Memory B cell (primary cell): ENCODE measurements around the gene MTA1.

Source experiments
- ATAC-seq: fragments of 150-1000 bp; cut with Tn5 transposase; 2 replicates; pipeline ENCODE4 v1.10.0; 2021; ENCODE audit warnings: low read depth, mild to moderate bottlenecking, moderate library complexity
- DNase-seq, 2 donors: peaks; one replicate each; pipeline ENCODE4 v3.0.0; 2022; ENCODE audit warnings: low spot score in 2 of 2
- H3K27ac Mint-ChIP-seq: one replicate; pipeline ENCODE4 v1.8.0; 2022; ENCODE audit warnings: mild to moderate bottlenecking, moderate library complexity, mixed read lengths
- H3K27me3 Mint-ChIP-seq: one replicate; pipeline ENCODE4 v1.8.0; 2022; ENCODE audit warnings: mixed read lengths
- H3K36me3 Mint-ChIP-seq: one replicate; pipeline ENCODE4 v1.8.0; 2022; ENCODE audit warnings: mild to moderate bottlenecking, mixed read lengths
- H3K4me1 Mint-ChIP-seq: one replicate; pipeline ENCODE4 v1.8.0; 2022; ENCODE audit warnings: mixed read lengths
- H3K4me3 Mint-ChIP-seq: one replicate; pipeline ENCODE4 v1.8.0; 2022; ENCODE audit warnings: mild to moderate bottlenecking, moderate library complexity, mixed read lengths
- H3K9me3 Mint-ChIP-seq: one replicate; pipeline ENCODE4 v1.8.0; 2022; ENCODE audit warnings: mixed read lengths

MTA1 gene

GRCh38 chr14:105383083-105383730 lies 36.4 kb upstream of the MTA1 start:
- ATAC-seq (no peak), DNase-seq (no peak)
- Mint-ChIP-seq H3K9me3 (no peaks in the 10 kb centered on the region), H3K27ac (no peak overlapping the region), H3K4me1 (no peaks in the 10 kb centered on the region), H3K36me3 (peaks cover 2% of the 10 kb centered on the region), H3K27me3 (no peaks in the 10 kb centered on the region), H3K4me3 (no peak overlapping the region)

- peaks cover 2% of the 10 kb centered on the region for H3K4me1 Mint-ChIP-seq
- H3K9me3 Mint-ChIP-seq, result no peaks in the 10 kb centered on the region
- H3K27me3 Mint-ChIP-seq, result no peaks in the 10 kb centered on the region
- no peak overlapping the region for H3K4me3 Mint-ChIP-seq
- no peak for ATAC-seq
- DNase-seq, result no peak
- H3K27ac Mint-ChIP-seq, result no peak overlapping the region
- H3K36me3 Mint-ChIP-seq, result peaks cover 2% of the 10 kb centered on the region
These were observed 35.5 kb upstream of the MTA1 start for GRCh38 chr14:105384041-105384557.

DNA sequence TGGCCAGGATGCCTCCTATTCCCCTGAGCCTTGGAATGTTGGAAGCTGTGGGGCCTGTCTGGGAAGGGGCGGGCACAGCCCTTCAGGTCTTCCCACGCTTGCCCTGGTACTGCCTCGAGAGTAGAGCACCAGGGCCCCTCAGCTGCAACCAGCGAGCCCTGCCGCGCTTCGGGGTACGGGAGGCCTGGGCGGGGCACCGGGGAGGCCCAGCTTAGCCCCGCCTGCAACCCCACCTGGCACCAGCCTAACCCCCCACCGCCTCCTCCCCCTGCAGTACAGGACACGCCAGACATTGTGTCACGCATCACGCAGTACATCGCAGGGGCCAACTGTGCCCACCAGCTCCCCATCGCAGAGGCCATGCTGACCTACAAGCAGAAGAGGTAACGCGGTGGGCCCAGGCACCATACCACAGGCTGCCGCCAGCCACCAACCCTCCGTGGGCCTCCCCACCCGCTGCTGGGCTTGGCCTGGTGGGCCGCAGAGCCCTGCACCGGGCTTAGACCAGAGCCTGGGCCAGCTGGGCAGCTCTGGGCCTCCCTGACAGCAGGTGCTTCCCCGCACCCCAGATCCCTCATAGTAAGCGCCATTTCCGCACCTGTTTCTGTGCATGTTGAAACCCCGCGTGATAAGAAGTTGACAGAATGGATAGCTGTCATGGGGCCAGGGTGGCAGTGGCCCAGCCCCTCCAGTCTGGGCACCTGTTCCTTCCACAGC lies 34.9 kb upstream of the MTA1 start:
- Mint-ChIP-seq H3K27me3 (no peaks in the 10 kb centered on the region), H3K4me1 (peaks cover 2% of the 10 kb centered on the region), H3K4me3 (no peak overlapping the region), H3K9me3 (no peaks in the 10 kb centered on the region), H3K36me3 (peaks cover 2% of the 10 kb centered on the region), H3K27ac (no peak overlapping the region)
- no peak for DNase-seq
- no peak for ATAC-seq

- no peak overlapping the region for H3K4me3 Mint-ChIP-seq
- peaks cover 6% of the 10 kb centered on the region for H3K4me1 Mint-ChIP-seq
- no peak for DNase-seq
- peaks cover 2% of the 10 kb centered on the region for H3K36me3 Mint-ChIP-seq
- H3K27ac Mint-ChIP-seq, result no peak overlapping the region
- no peak for ATAC-seq
- H3K27me3 Mint-ChIP-seq, result no peaks in the 10 kb centered on the region
- no peaks in the 10 kb centered on the region for H3K9me3 Mint-ChIP-seq
These were observed 34.3 kb upstream of the MTA1 start for GRCh38 chr14:105385322-105385637.

DNA sequence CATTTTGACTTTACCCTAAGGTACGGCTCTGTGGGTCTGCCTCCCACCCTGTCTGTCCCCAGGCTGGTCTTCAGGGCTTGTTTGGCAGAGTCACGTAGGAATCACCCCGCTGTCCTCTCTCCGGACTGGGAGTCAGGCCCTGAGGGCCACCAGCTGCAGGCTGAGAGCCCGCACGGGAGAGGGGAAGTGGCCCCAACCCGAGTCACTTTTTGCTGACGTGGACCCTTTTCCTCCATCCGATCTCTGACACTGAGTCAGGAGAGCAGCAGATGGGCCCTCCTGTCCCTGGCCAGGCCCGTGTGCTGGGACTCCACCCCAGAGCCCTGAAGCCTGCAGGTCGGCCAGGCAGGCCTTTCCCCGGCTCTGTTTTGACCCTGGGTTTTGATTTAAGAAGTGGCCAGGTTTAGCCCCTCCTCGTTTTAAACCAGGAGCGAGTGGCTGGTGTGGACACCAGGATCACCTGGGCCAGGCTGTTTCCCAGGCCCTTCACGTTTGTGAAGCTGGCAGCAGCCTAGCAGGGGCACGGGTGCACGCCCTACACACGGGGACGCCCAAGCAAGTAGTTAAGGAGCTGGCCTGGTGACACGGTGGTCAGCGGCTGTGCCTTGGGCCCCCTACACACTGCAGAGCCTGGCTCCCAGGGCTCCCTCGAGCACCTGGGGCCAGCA lies 33.8 kb upstream of the MTA1 start:
- no peaks in the 10 kb centered on the region for H3K9me3 Mint-ChIP-seq
- ATAC-seq (no peak), DNase-seq (no peak)
- no peak overlapping the region for H3K27ac Mint-ChIP-seq
- H3K27me3 Mint-ChIP-seq, result no peaks in the 10 kb centered on the region
- H3K4me1 Mint-ChIP-seq, result peaks cover 8% of the 10 kb centered on the region
- H3K36me3 Mint-ChIP-seq, result peaks cover 2% of the 10 kb centered on the region
- H3K4me3 Mint-ChIP-seq, result no peak overlapping the region

DNA sequence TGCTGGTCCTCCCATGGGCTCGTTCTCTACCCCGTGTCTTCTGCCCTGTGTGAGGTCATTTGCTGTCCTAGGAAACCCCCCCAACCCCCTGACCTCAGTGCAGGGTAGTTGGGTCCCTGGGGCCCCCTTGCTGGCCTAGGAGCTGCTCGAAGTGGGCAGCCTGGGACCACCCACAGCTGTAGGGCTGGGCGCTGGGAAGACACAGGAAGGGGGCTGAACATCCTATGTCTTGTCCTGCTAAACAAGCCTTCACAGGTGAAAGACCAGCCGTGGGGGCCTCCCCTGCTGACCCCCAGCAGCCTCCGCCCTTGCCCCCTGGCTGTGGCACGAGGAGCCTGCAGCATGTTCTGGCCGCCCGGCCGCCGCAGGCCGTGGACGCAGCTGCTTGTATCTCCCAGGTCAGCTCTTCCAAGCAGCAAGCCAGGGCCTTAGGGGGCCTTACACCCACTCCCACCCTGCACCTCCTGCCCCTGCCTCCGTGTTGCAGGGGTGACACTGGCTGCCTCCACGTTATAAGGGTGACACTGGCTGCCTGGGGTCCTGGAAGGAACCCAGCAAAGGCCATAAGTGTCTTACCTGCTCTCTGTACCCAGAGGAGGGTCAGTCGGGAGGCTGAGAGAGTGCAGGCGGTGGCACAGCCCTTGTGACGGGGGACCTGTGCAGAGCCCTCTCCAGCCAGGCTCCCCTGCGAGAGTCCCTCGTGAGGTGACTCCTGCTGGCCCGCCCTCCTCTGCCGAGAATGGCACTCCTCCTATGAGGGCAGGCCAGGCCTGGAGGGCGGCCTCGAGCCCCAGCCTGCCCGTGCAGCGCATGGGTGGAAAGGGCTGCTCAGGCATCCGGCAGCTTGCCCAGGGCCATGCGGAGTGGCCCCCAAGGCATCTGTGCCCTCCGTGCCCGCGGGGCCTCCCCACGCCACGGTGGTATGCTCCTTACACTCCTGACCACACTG lies 32.8 kb upstream of the MTA1 start:
- Mint-ChIP-seq H3K27ac (no peak overlapping the region), H3K9me3 (no peaks in the 10 kb centered on the region), H3K36me3 (peaks cover 2% of the 10 kb centered on the region), H3K4me1 (peaks cover 8% of the 10 kb centered on the region), H3K27me3 (no peaks in the 10 kb centered on the region), H3K4me3 (no peak overlapping the region)
- DNase-seq, result no peak
- ATAC-seq, result no peak

DNA sequence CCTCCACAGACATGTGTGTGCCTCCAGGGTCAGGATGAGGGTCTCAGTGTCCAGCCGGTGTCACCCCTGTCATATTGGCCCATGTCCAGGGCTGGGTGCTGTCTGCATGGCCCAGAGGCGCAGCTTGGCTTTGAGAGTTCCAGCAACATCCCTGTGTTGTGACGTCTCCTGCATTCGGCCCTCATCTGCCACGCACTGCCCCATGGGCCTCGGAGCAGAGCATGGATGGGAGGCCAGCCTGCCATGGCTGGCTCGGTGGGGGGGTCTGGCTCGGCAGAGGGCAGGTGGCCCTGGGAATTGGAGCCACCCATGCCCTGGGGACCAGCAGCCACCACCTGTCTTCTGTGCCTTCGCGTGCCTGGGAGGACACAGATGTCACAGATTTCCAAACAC lies 32.1 kb upstream of the MTA1 start:
- Mint-ChIP-seq H3K27ac (no peak overlapping the region), H3K9me3 (no peaks in the 10 kb centered on the region), H3K36me3 (peaks cover 2% of the 10 kb centered on the region)

GRCh38 chr14:105388110-105388951 lies 31.3 kb upstream of the MTA1 start:
- Mint-ChIP-seq H3K27ac (no peak overlapping the region), H3K9me3 (no peaks in the 10 kb centered on the region), H3K27me3 (no peaks in the 10 kb centered on the region), H3K36me3 (peaks cover 2% of the 10 kb centered on the region), H3K4me3 (no peak overlapping the region), H3K4me1 (peaks cover 8% of the 10 kb centered on the region)
- ATAC-seq (no peak), DNase-seq (no peak)

More for the DNA sequence above, 32.1 kb upstream of the MTA1 start:
- no peaks in the 10 kb centered on the region for H3K27me3 Mint-ChIP-seq
- no peak overlapping the region for H3K4me3 Mint-ChIP-seq
- ATAC-seq, result no peak
- no peak for DNase-seq
- peaks cover 8% of the 10 kb centered on the region for H3K4me1 Mint-ChIP-seq

DNA sequence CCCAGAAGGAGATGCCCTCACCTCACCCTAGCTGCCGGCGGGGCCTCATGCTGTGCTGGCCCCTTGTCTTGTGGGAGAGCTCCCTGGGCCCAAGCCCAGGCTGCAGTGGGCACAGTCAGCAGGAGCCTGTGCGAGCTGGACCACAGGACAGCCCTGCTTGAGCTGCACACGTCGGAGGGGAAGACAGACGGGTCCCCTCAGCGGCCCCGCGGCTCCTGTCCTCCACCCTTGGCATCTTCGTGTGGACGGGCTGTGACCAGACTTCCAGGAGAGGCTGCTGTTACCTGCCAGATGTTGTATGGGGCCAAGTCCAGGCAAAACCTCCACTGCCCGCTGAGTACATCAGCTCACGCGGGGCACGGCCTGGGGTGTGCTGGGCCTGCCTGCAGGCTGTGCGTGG lies 30.7 kb upstream of the MTA1 start:
- H3K4me3 Mint-ChIP-seq, result no peak overlapping the region
- no peaks in the 10 kb centered on the region for H3K9me3 Mint-ChIP-seq
- ATAC-seq (no peak), DNase-seq (no peak)
- H3K27ac Mint-ChIP-seq, result no peak overlapping the region
- H3K36me3 Mint-ChIP-seq, result no peaks in the 10 kb centered on the region
- H3K27me3 Mint-ChIP-seq, result no peaks in the 10 kb centered on the region
- peaks cover 8% of the 10 kb centered on the region for H3K4me1 Mint-ChIP-seq

GRCh38 chr14:105389534-105389933 lies 30.1 kb upstream of the MTA1 start:
- no peak overlapping the region for H3K4me3 Mint-ChIP-seq
- H3K4me1 Mint-ChIP-seq, result peaks cover 8% of the 10 kb centered on the region
- no peaks in the 10 kb centered on the region for H3K27me3 Mint-ChIP-seq
- ATAC-seq, result no peak
- H3K9me3 Mint-ChIP-seq, result no peaks in the 10 kb centered on the region
- H3K36me3 Mint-ChIP-seq, result no peaks in the 10 kb centered on the region
- no peak for DNase-seq
- no peak overlapping the region for H3K27ac Mint-ChIP-seq

DNA sequence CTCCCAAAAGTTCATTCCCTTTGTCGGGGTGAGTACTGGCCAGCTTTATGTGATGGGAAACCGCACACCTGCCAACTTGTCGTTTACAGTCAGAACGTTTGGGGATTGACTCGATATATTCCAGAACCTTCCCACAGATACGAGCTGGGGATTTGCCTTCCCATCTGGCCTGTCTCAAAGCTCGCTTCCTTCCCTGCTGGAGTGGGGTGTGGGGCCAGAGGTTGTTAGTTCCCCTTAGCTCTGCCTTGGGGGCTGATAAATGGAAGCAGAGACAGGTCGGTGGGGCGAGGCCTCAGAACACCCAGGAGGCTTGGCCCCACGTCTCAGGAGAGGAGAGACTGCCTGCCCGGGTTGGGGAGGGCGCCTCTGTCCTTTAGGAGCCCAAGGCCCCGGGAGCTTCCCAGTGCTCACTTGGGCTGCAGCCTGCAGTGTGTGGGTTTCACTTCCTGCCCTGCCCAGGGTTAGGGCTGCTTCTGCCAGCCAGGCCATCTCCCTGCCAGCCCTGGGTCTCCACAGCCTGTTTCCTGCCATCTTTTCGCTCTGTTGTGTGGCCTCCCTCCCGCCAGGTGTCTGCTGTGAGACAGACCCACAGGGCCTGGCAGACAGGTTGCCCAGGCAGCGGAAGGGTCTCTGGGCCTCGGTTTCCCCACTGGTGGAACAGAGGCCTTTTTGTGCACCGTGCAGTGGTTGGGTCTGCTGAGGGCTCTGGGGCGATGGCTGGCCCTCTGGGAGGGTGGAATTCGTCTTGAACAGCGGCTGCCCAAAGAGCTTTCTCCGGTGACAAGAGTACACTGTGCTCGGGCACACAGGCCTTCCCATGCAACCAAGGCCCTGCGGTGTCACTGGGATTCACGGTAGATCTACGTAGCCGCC lies 29.4 kb upstream of the MTA1 start:
- no peaks in the 10 kb centered on the region for H3K27me3 Mint-ChIP-seq
- H3K27ac Mint-ChIP-seq, result no peak overlapping the region
- ATAC-seq (peak; percentile 78), DNase-seq (no peak)
- no peaks in the 10 kb centered on the region for H3K9me3 Mint-ChIP-seq
- H3K4me3 Mint-ChIP-seq, result no peak overlapping the region
- no peaks in the 10 kb centered on the region for H3K36me3 Mint-ChIP-seq
- peaks cover 8% of the 10 kb centered on the region for H3K4me1 Mint-ChIP-seq

DNA sequence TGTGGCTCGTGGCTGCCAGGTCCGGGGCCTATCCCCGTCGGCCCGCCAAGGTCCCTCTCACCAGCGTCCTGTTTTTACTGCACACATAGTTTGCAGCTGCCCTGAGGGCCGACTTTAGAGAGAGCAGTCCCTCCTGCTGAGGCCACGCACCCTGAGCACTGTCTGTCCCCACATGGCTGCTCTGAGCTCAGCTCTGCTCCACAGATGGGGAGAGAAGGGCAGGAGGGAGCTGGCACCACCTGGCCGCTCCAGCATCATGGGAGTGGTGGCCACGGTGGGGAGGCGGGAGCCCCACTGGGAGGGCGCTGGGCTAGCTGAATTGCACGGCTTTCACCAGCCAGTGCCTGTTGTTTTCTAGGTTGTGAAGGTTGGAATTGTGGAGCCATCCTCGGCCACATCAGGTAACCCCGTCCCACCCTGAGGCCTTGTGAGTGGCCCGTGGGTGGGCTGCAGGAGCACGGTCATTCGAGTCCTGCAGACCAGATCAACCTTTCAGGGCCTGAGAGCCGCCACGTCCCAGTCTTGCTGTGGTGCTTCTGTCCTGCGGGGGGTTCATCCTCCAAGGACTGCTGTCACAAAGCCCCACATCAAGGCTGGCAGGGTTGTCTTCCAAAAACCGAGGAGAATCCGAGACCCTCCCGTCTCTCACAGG lies 28.7 kb upstream of the MTA1 start:
- peaks cover 8% of the 10 kb centered on the region for H3K4me1 Mint-ChIP-seq
- DNase-seq, result no peak
- H3K9me3 Mint-ChIP-seq, result no peaks in the 10 kb centered on the region
- no peak overlapping the region for H3K27ac Mint-ChIP-seq
- no peak overlapping the region for H3K4me3 Mint-ChIP-seq
- ATAC-seq, result no peak
- no peaks in the 10 kb centered on the region for H3K36me3 Mint-ChIP-seq
- H3K27me3 Mint-ChIP-seq, result no peaks in the 10 kb centered on the region
